ENCODE measurements around the gene CYBA. TPM values are rescaled to one million over a fixed set of nuclear protein-coding genes. Genes with fewer than 3 reads are reported as not detected.

The CYBA gene
- total RNA-seq, 2 donors from 2014 or later, result 126 to 177 TPM

- Histone ChIP-seq H3K4me3 (no peak overlapping the region), H3K4me1 (peaks cover 22% of the 10 kb centered on the region), H3K27ac (peak overlapping the region in 2 of 4 donors; percentile 51 to 61), H3K9me3 (no peaks in the 10 kb centered on the region), H3K36me3 (replicated peaks in 1 of 2; ENCODE audit: insufficient read depth in 1 of 2, low read depth in 2 of 2) (no peaks in the 10 kb centered on the region), H3K27me3 (no peaks in the 10 kb centered on the region)
- TF ChIP-seq POLR2A (IDR thresholded peaks at IDR 0.05) (no peak), CTCF (IDR thresholded peaks at IDR 0.05) (no peak)
- DNase-seq (no peak), ATAC-seq (no peak)
- intact Hi-C loops (cut with DNase I), result no loop called here
- WGBS, 2 donors, result 88 to 92% methylated on average over 3 of the region's 3 CpGs
These were observed 14.7 kb upstream of the CYBA start for GRCh38 chr16:88665570-88665969.

GRCh38 chr16:88665148-88665547 is 14.3 kb upstream of the CYBA start:
- peak overlapping the region in 2 of 4 donors; percentile 51 to 61 for H3K27ac ChIP-seq
- ATAC-seq (no peak), DNase-seq (peak; percentile 61 to 80 (median 71))
- H3K4me3 ChIP-seq, result no peak overlapping the region
- TF ChIP-seq POLR2A (IDR thresholded peaks at IDR 0.05) (no peak), CTCF (IDR thresholded peaks at IDR 0.05) (no peak)
- no peaks in the 10 kb centered on the region for H3K9me3 ChIP-seq
- peaks cover 22% of the 10 kb centered on the region for H3K4me1 ChIP-seq
- no peaks in the 10 kb centered on the region for H3K27me3 ChIP-seq
- H3K36me3 ChIP-seq (replicated peaks in 1 of 2; ENCODE audit: insufficient read depth in 1 of 2, low read depth in 2 of 2), result no peaks in the 10 kb centered on the region
- intact Hi-C loops (cut with DNase I), result no loop called here
- WGBS, 2 donors, result 21 to 36% methylated on average over 4 of the region's 4 CpGs

- H3K27me3 ChIP-seq, result no peaks in the 10 kb centered on the region
- ATAC-seq (peak; percentile 98), DNase-seq (peak; percentile 96 to 98 (median 97))
- no peaks in the 10 kb centered on the region for H3K9me3 ChIP-seq
- peak within 1 kb of the TSS; percentile 66 to 90 for H3K4me3 ChIP-seq
- 0 to 1% methylated on average over 7 to 81 of the region's 88 CpGs for WGBS, 2 donors
- TF ChIP-seq POLR2A (IDR thresholded peaks at IDR 0.05) (peak; percentile 66 to 91 (median 90)), CTCF (IDR thresholded peaks at IDR 0.05) (peak in 2 of 7 experiments; percentile 7)
- H3K36me3 ChIP-seq (replicated peaks in 1 of 2; ENCODE audit: insufficient read depth in 1 of 2, low read depth in 2 of 2), result no peaks in the 10 kb centered on the region
- intact Hi-C loops (cut with DNase I), result no loop called here
- peak within 1 kb of the TSS; percentile 64 to 85 (median 70) for H3K27ac ChIP-seq
- peaks cover 22% of the 10 kb centered on the region for H3K4me1 ChIP-seq
These were observed 12.2 kb upstream of the CYBA start, which contains the start of gene MVD for GRCh38 chr16:88662843-88663606. TSS of gene MVD (minus strand) at chr16:88663091. CDS start at chr16:88663080, 11 bp downstream.

- TF ChIP-seq CTCF (IDR thresholded peaks at IDR 0.05) (no peak), POLR2A (IDR thresholded peaks at IDR 0.05) (no peak)
- intact Hi-C loops (cut with DNase I), result no loop called here
- Histone ChIP-seq H3K27ac (peak overlapping the region; percentile 64 to 85 (median 70)), H3K4me3 (peak overlapping the region; percentile 66 to 69), H3K4me1 (peaks cover 22% of the 10 kb centered on the region), H3K9me3 (no peaks in the 10 kb centered on the region), H3K27me3 (no peaks in the 10 kb centered on the region), H3K36me3 (replicated peaks in 1 of 2; ENCODE audit: insufficient read depth in 1 of 2, low read depth in 2 of 2) (no peaks in the 10 kb centered on the region)
- no peak for ATAC-seq
- 2% methylated on average over 19 to 49 of the region's 49 CpGs for WGBS, 2 donors
- DNase-seq, result peak in 1 of 4 donors; percentile 46
These were observed 11.5 kb upstream of the CYBA start for GRCh38 chr16:88662222-88662842.

All from body of pancreas (tissue), 4 donors.